Measurements from ENCODE around the gene CPD. TPM values are rescaled to one million over a fixed set of nuclear protein-coding genes. Genes with fewer than 3 reads are reported as not detected.
"Not testable (repeated sequence)": the region's sequence is repeated elsewhere in the genome, so short reads cannot be mapped to it uniquely, and the experiment has no call there.

CPD gene
- total RNA-seq, 2 experiments from 2014 or later, result 26.2 to 30.7 TPM

DNA sequence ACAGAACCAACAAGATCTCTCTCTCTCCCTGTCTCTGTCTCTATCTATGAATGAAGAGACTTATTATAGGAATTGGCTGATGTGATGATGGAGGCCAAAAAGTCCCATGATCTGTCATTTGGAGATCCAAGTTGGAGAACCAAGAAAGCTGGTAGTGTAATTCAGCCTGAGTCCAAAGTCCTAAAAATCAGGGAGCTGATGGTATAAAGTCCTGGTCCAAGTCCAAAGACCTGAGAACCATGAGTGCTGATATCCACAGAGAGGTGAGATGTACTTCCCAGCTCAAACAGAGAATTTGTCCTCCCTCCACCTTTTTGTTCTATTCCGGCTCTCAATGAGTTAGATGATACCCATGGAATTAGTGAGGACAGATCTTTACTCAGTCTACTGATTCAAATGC, 29.5 kb upstream of the CPD start:
- DNase-seq (no peak), ATAC-seq (ENCODE audit: poor library complexity) (no peak)
- Mint-ChIP-seq H3K4me3 (no peak overlapping the region), H3K36me3 (ENCODE audit: low read depth) (no peaks in the 10 kb centered on the region), H3K4me1 (ENCODE audit: low read depth) (no peaks in the 10 kb centered on the region), H3K27me3 (no peaks in the 10 kb centered on the region), H3K9me3 (no peaks in the 10 kb centered on the region), H3K27ac (no peak overlapping the region)
- Histone ChIP-seq H3K36me3 (ENCODE audit: insufficient read depth, low read length) (no peaks in the 10 kb centered on the region), H3K9me3 (ENCODE audit: control insufficient read depth in 1 of 2, insufficient read depth in 1 of 2, low read length in 2 of 2) (no peaks in the 10 kb centered on the region), H3K27me3 (ENCODE audit: control insufficient read depth in 1 of 2, insufficient read depth in 2 of 2, low read length in 2 of 2) (no peaks in the 10 kb centered on the region), H3K4me3 (ENCODE audit: low read length) (no peak overlapping the region), H3K4me1 (ENCODE audit: insufficient read depth, low read length) (no peaks in the 10 kb centered on the region), H3K27ac (ENCODE audit: low read depth in 1 of 2, low read length in 2 of 2) (no peak overlapping the region)
- ChIA-PET CTCF (no interaction called here), POLR2A (no interaction called here)
- TF ChIP-seq, protein P1, sequence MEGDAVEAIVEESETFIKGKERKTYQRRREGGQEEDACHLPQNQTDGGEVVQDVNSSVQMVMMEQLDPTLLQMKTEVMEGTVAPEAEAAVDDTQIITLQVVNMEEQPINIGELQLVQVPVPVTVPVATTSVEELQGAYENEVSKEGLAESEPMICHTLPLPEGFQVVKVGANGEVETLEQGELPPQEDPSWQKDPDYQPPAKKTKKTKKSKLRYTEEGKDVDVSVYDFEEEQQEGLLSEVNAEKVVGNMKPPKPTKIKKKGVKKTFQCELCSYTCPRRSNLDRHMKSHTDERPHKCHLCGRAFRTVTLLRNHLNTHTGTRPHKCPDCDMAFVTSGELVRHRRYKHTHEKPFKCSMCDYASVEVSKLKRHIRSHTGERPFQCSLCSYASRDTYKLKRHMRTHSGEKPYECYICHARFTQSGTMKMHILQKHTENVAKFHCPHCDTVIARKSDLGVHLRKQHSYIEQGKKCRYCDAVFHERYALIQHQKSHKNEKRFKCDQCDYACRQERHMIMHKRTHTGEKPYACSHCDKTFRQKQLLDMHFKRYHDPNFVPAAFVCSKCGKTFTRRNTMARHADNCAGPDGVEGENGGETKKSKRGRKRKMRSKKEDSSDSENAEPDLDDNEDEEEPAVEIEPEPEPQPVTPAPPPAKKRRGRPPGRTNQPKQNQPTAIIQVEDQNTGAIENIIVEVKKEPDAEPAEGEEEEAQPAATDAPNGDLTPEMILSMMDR (IDR thresholded peaks at IDR 0.05), result no peak
- intact Hi-C loops (cut with DNase I, micrococcal nuclease), result no loop called here

DNA sequence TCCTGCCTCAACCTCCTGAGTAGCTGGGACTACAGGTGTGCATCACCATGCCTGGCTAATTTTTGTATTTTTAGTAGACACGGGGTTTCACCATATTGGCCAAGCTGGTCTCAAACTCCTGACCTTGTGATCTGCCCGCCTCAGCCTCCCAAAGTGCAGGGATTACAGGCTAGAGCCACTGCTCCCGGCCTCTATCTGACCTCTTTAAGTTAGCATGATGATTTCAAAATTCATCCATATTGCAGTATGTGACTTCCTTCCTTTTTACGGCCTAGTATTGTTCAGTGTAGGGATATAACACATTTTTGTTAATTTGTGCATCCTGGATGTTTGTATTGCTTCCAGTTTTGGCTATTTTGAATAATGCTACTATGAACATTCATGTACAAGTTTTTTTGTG, 27.5 kb upstream of the CPD start:
- POLR2A ChIA-PET; H3K27ac Mint-ChIP-seq; H3K27me3 ChIP-seq (ENCODE audit: control insufficient read depth in 1 of 2, insufficient read depth in 2 of 2, low read length in 2 of 2); H3K27ac ChIP-seq (ENCODE audit: low read depth in 1 of 2, low read length in 2 of 2); H3K36me3 Mint-ChIP-seq (ENCODE audit: low read depth); H3K4me1 ChIP-seq (ENCODE audit: insufficient read depth, low read length); H3K9me3 ChIP-seq (ENCODE audit: control insufficient read depth in 1 of 2, insufficient read depth in 1 of 2, low read length in 2 of 2); H3K9me3 Mint-ChIP-seq; H3K4me3 ChIP-seq (ENCODE audit: low read length); H3K4me1 Mint-ChIP-seq (ENCODE audit: low read depth); H3K27me3 Mint-ChIP-seq; H3K36me3 ChIP-seq (ENCODE audit: insufficient read depth, low read length); ATAC-seq (ENCODE audit: poor library complexity); DNase-seq; intact Hi-C loops (cut with DNase I, micrococcal nuclease); H3K4me3 Mint-ChIP-seq: not testable (repeated sequence)
- CTCF ChIA-PET, result interaction anchor here (0.7 kb wide), 1 partner anchor 16 kb away, joined by 4 read pairs; no protein-coding TSS in a partner anchor

DNA sequence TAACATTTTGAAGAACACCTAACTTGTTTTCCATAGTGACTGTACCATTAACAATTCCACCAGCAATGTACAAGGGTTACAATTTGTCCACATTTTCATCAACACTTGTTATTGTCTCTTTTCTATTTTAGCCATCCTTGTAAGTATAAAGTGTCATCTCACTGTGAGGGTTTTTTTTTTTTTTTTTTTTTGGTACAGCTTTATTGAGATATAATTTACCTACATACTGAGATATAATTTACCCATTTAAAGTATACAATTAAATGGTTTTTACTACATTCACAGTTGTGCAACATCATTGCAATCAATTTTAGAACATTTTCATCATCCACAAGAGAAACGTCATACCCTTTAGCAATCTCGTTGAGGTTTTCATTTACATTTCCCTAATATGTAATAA, 27.0 kb upstream of the CPD start:
- Mint-ChIP-seq H3K9me3 (no peaks in the 10 kb centered on the region), H3K27me3 (no peaks in the 10 kb centered on the region), H3K4me1 (ENCODE audit: low read depth) (no peaks in the 10 kb centered on the region), H3K27ac (no peak overlapping the region), H3K4me3 (no peak overlapping the region), H3K36me3 (ENCODE audit: low read depth) (no peaks in the 10 kb centered on the region)
- no peak for ATAC-seq (ENCODE audit: poor library complexity)
- Histone ChIP-seq H3K9me3 (ENCODE audit: control insufficient read depth in 1 of 2, insufficient read depth in 1 of 2, low read length in 2 of 2) (no peaks in the 10 kb centered on the region), H3K4me3 (ENCODE audit: low read length) (no peak overlapping the region), H3K27me3 (ENCODE audit: control insufficient read depth in 1 of 2, insufficient read depth in 2 of 2, low read length in 2 of 2) (no peaks in the 10 kb centered on the region), H3K27ac (ENCODE audit: low read depth in 1 of 2, low read length in 2 of 2) (no peak overlapping the region), H3K4me1 (ENCODE audit: insufficient read depth, low read length) (no peaks in the 10 kb centered on the region), H3K36me3 (ENCODE audit: insufficient read depth, low read length) (no peaks in the 10 kb centered on the region)
- DNase-seq, result no peak
- ChIA-PET CTCF (no interaction called here), POLR2A (no interaction called here)
- TF ChIP-seq, protein P1 (IDR thresholded peaks at IDR 0.05), result no peak
- intact Hi-C loops (cut with DNase I, micrococcal nuclease), result no loop called here

DNA sequence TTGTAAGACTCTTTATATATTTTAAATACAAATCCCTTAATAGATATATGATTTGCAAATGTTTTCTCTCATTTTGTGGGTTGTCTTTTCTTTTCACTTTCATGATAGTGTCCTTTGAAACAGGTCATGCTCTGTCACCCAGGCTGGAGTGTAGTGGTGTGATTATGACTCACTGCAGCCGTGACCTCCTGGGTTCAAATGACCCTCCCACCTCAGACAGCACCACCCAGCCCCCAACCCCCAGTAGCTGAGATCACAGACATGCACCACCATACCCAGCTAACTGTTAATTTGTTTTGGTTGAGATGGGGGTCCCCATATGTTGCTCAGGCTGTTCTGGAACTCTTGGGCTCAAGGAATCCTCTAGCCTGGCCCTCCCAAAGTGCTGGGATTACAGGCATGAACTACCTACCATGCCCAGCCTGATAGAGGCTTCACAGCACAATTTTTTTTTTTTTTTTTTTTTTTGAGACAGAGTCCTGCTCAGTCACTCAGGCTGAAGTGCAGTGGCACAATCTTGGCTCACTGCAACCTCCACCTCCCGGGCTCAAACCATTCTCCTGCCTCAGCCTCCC, 26.4 kb upstream of the CPD start:
- POLR2A ChIA-PET, result no interaction called here
- Histone ChIP-seq H3K36me3 (ENCODE audit: insufficient read depth, low read length) (no peaks in the 10 kb centered on the region), H3K4me3 (ENCODE audit: low read length) (no peak overlapping the region), H3K27me3 (ENCODE audit: control insufficient read depth in 1 of 2, insufficient read depth in 2 of 2, low read length in 2 of 2) (no peaks in the 10 kb centered on the region), H3K4me1 (ENCODE audit: insufficient read depth, low read length) (no peaks in the 10 kb centered on the region), H3K9me3 (ENCODE audit: control insufficient read depth in 1 of 2, insufficient read depth in 1 of 2, low read length in 2 of 2) (no peaks in the 10 kb centered on the region), H3K27ac (ENCODE audit: low read depth in 1 of 2, low read length in 2 of 2) (no peak overlapping the region)
- no peaks in the 10 kb centered on the region for H3K36me3 Mint-ChIP-seq (ENCODE audit: low read depth)
- CTCF ChIA-PET, result no interaction called here
- no peaks in the 10 kb centered on the region for H3K9me3 Mint-ChIP-seq
- DNase-seq (peak in 2 of 14 experiments; percentile 45 to 53), ATAC-seq (ENCODE audit: poor library complexity) (no peak)
- H3K27ac Mint-ChIP-seq, result no peak overlapping the region
- H3K4me1 Mint-ChIP-seq (ENCODE audit: low read depth), result no peaks in the 10 kb centered on the region
- intact Hi-C loops (cut with DNase I, micrococcal nuclease), result no loop called here
- no peaks in the 10 kb centered on the region for H3K27me3 Mint-ChIP-seq
- TF ChIP-seq, protein P1 (IDR thresholded peaks at IDR 0.05), result no peak
- no peak overlapping the region for H3K4me3 Mint-ChIP-seq

Data from CD4-positive, alpha-beta T cell (primary cell).